DMS114 treated with DMSO at 0.1 percent for 48 hours (cell line): ENCODE data around the gene IFNL4.
"Not testable (repeated sequence)": the region's sequence is repeated elsewhere in the genome, so short reads cannot be mapped to it uniquely, and the experiment has no call there.

Source experiments
- DNase-seq: peaks from one replicate; lab custom pipeline; 2025; ENCODE audit not compliant: unreplicated experiment; lab: John Stamatoyannopoulos, UW

Gene IFNL4

GRCh38 chr19:39248806-39249205 is at the start of gene IFNL4:
Gene IFNL4, minus strand, starts transcription at chr19:39248856.
- no peak for DNase-seq

GRCh38 chr19:39297931-39298634 is 49.4 kb upstream of the IFNL4 start:
- no peak for DNase-seq

- DNase-seq: no peak
Observed at GRCh38 chr19:39296906-39297305, 48.2 kb upstream of the IFNL4 start.

GRCh38 chr19:39296055-39296645 is 47.5 kb upstream of the IFNL4 start, which contains the start of gene IFNL1:
Gene IFNL1, plus strand, starts transcription at chr19:39296407. Its CDS starts 15 bp downstream, at chr19:39296422.
- DNase-seq: no peak

GRCh38 chr19:39293394-39293793 is 44.7 kb upstream of the IFNL4 start:
- DNase-seq: no peak

- no peak for DNase-seq
Observed at GRCh38 chr19:39284032-39284431, 35.4 kb upstream of the IFNL4 start.

- no peak for DNase-seq
Observed at GRCh38 chr19:39282021-39282420, 33.4 kb upstream of the IFNL4 start.

- no peak for DNase-seq
Observed at GRCh38 chr19:39277598-39277997, 28.9 kb upstream of the IFNL4 start.

GRCh38 chr19:39276740-39277139 is 28.1 kb upstream of the IFNL4 start:
- no peak for DNase-seq

GRCh38 chr19:39275578-39275977 is 26.9 kb upstream of the IFNL4 start:
- no peak for DNase-seq

- DNase-seq: not testable (repeated sequence)
Observed at GRCh38 chr19:39273859-39274258, 25.2 kb upstream of the IFNL4 start.

GRCh38 chr19:39270036-39270871 is 21.6 kb upstream of the IFNL4 start:
- no peak for DNase-seq

GRCh38 chr19:39269369-39269768 is 20.7 kb upstream of the IFNL4 start:
- DNase-seq: not testable (repeated sequence)

GRCh38 chr19:39268531-39269223 is 20.0 kb upstream of the IFNL4 start:
- not testable (repeated sequence) for DNase-seq

GRCh38 chr19:39268085-39268484 is 19.4 kb upstream of the IFNL4 start, which contains the start of gene IFNL2:
Gene IFNL2, plus strand, starts transcription at chr19:39268396. Its CDS starts 173 bp downstream, at chr19:39268569.
- not testable (repeated sequence) for DNase-seq

- DNase-seq: no peak
Observed at GRCh38 chr19:39265321-39265916, 16.8 kb upstream of the IFNL4 start.

- DNase-seq: no peak
Observed at GRCh38 chr19:39264306-39265290, 15.9 kb upstream of the IFNL4 start.

- no peak for DNase-seq
Observed at GRCh38 chr19:39263912-39264305, 15.3 kb upstream of the IFNL4 start.

GRCh38 chr19:39262496-39262895 is 13.8 kb upstream of the IFNL4 start:
- DNase-seq: no peak
